Fibroblast of skin of right quadriceps (primary cell): ENCODE results near the gene CCDC50.

ENCODE experiments used
- DNase-seq: peaks from one replicate; pipeline ENCODE4 v3.0.0-alpha.2; 2013

CCDC50 gene

DNA sequence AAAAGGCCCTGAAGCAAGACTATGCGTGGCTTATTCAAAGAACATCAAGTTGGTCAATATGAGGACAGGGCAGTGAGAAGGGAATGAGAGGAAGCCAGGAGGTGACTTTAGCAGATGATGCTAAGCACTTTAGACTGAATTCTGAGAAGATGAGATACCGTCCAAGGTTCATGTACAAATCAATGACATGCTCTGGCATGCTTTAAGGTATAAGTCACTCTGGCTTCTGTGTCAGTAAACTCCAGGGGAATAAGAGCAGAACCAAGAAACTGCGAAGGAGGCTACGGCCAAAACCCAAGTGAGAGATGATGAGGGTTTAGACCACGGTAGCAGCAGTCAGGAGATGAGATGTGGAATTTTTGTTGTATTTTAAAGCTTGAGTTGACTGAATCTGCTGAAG is 8.9 kb upstream of the CCDC50 start:
- DNase-seq: no peak

- DNase-seq: no peak
These were observed 8.0 kb upstream of the CCDC50 start for GRCh38 chr3:191321019-191321767.

DNA sequence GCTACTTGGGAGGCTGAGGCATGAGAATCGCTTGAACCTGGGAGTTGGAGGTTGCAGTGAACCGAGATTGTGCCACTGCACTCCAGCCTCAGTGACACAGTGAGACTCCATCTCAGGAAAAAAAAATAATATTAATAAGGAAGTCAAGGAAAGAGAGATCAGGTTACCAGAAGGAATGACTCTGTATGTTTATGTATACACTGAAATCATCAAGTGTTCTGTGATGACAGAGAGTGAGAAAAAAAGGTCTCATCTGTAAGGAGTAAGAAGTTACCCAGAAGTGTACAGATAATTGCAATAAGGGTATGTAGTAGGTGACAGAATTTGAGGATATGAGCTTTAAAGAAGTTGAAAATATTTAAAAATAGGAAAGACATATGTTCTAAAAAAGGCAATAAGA is 4.3 kb upstream of the CCDC50 start:
- no peak for DNase-seq

DNA sequence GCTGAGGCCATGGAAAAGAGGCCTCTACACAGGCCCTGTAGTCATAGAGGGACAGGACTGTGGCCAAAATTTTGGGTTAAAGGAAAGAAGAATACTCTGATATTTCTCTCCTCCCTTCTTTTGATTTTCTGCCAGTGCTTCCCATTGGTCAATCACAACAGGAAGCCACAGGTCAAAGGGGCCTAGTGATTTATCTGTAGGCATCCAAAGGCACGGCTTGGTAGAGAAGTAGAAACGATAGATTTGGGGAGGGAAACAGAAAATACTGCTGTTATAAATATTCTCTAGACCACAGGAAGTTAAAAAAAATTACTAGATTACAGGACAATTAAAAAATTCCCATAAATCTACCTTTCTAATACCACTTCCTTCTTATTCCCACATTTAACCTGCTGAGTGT is 1.7 kb upstream of the CCDC50 start:
- DNase-seq: no peak

GRCh38 chr3:191328383-191328961 is 722 bp upstream of the CCDC50 start:
- no peak for DNase-seq

DNA sequence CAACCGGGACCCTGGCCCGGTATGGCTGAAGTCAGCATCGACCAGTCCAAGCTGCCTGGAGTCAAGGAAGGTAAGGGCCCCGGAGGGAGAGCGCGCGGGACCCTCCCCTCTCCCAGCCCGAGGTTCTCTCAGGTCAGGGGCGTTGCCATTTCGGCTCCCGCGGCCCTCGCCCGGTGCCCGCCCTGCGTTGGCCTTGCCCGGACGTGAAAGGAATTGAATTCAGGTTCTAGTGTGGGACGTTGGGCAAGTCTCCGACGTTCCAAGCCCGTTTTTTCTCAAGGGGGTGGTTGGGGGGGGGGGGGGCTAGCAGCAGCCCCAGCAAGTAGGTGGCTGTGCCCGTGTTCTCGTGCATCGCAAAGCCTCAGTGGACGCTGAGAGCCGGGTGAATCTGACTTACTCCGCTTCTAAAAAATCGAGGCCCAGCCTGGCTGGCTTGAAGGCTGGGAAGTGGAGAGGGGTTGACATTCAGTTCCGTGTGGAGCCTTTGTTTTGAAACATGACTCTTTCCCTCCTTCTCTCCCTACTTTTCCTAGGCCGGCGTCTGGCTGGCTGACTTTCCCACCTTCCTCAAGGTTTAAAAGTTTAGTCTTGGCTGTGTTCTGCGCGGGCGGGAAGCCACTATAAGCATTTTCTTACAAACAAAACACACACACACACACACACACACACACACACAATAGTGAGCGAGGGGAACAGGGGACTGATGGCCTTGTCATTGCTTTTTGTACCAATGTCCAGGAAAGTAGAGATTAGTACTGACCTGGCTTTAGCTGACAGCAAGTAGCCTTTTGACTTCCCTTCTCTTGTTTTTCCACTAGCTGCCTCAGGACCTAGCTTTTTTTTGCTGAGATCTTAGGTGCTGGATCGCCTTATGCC is 698 bp downstream of the CCDC50 start, which contains the start of gene UTS2B:
TSS of gene UTS2B (minus strand) at position 873 of the 876 bp plus-strand sequence. CDS start 48,337 bp downstream, outside the sequence.
- peak; percentile 63 for DNase-seq

GRCh38 chr3:191330530-191331048 is 1.4 kb downstream of the CCDC50 start:
- DNase-seq: peak; percentile 78

DNA sequence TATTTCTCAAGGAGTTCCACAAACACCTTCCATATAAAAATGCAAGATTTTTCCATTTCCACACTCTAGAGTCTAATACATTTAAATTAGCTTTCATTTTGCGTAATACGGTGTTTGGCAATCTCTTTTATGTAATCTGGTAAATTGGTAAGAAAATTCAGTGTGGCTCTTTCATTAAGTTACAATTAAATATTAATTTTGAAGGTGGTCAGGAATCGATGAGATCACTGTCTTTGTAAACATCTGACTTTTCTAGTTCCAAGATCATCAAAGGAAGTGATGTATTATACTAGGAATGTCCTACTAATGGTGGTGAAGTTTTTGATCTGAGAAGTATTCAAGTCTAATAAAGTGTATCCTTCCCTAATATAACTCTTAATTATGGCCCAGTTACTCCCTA is 2.2 kb downstream of the CCDC50 start:
- peak; percentile 50 for DNase-seq

- no peak for DNase-seq
These were observed 4.2 kb downstream of the CCDC50 start for GRCh38 chr3:191333298-191333880.

DNA sequence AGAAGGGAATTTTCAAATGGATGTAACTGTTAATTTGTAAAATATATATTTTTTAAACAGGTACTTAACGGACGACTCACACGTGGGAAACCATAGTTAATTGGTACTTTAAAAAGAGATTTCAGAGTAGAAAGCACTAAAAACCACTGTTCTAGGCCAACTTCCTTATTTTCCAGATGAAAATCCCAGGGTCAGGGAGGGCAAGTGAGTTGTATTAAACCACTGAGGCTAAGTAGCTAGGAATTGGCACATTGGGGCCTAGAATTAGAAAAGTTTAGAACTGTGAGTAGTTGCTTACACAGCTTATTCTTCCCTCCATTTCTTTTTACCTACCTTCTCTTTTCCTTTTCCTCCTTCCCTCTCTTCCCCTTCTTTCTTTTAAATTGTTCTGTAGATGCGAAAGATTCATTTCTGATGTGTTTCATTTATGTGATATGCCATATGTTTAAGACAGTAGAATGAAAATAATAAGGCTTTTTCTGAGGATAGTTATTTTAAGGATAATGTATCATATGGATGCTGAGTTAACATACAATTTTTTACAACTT is 5.2 kb downstream of the CCDC50 start:
- no peak for DNase-seq

GRCh38 chr3:191336833-191337232 is 7.6 kb downstream of the CCDC50 start:
- DNase-seq: no peak

DNA sequence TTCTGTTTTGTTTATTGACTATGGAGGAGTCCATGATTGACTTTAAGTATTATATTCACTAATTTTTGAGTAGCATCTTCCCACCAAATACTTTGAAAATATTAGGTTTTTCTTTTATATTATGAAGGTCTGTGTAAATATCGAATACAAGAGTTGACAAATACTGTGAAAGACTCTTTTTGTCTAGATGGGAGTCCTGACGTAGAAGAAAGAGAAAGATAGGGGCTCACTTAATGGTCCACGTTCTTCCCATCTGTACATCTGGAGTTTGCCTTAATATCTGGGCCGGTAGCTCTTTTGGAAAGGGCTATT is 8.9 kb downstream of the CCDC50 start:
- DNase-seq: no peak

DNA sequence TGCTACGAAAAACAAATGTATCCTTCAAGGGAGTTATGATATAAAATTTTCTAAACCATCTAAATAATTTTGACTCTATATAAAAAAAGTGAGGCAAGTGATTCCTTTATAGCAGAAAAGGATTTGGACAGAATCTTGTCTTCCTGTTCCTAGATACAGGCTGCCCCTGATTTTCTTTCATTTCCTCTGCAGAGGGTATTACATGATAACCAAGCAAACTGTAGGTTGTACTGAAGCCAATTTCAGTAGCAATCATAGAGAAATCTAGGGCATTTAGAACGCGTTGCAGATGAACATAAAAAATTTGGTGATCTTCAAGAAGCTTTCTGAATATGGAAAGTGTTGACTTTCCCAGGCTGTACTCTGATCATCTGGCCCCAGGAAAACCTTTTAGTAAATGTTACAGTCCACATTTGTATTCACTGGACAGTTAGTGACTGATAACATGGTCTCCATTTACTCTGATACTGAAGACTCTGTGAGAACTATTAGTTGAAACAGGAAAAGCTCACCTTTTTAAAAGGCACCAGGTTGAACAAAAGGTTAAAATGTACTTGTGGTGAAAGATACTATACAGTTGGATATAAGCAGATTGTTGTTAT is 10.2 kb downstream of the CCDC50 start:
- no peak for DNase-seq

GRCh38 chr3:191340351-191340750 is 11.2 kb downstream of the CCDC50 start:
- no peak for DNase-seq

- DNase-seq: no peak
These were observed 11.8 kb downstream of the CCDC50 start for GRCh38 chr3:191340966-191341365.

DNA sequence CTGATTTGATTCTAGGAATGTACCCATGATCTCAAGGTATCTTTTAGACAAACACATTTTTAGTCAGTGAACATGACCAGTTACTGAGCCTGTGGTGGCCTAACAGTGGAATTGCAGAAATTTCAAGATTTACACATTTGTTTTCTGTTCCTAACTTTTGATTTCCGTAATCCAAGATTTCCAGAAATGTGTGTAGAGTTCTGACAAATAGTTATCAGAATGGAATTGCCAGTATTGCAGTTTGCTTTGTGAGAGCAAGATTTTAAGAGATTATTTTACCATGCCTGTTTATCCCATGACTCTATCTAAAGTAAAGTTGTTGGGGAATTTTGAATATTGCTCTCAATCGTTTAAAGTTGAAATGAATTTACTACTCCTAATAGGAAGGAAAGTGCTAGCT is 12.8 kb downstream of the CCDC50 start:
- no peak for DNase-seq

DNA sequence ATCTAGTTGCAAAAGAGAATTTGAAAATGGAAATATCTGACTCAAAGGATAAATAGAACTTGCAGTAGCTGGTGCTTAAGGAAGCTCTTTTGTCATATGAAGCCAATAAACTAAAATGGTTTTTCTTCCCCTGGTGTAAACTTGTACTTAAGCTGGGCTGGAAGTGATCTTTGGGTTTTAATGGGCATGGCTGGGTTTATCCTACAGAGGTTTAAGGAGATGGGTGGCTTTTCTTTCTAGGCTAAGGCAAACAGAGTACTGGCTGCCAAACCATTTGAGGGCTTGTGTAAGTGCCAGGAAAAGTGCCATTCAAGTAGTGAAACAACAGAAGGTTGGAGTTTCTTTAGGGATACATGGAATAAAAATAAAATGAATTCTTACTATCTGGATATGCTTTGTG is 13.2 kb downstream of the CCDC50 start:
- no peak for DNase-seq

DNA sequence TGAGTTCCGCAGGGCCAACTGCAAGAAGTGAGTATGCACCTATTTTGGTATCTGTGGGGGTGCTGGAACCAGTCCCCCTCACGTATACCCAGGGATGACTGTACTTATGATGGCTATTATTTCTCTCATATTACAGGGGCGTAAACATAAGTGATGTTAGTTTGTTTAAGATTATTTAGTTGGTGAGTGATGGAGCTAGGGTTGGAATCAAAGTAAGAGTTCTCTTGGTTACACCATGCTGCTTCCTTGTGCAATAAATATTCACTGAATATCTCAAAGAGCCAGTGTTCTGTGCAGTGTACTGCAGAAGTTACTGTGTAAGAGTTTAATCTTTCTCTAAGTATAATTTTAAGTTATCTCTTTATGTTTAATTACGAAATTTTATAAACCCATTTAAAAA is 13.9 kb downstream of the CCDC50 start:
- DNase-seq: no peak

GRCh38 chr3:191343913-191344312 is 14.7 kb downstream of the CCDC50 start:
- DNase-seq: no peak

- no peak for DNase-seq
These were observed 16.1 kb downstream of the CCDC50 start for GRCh38 chr3:191345334-191345733.

- DNase-seq: no peak
These were observed 18.0 kb downstream of the CCDC50 start for GRCh38 chr3:191347228-191347627.

GRCh38 chr3:191348098-191348497 is 18.9 kb downstream of the CCDC50 start:
- DNase-seq: no peak
